ENCODE data around the gene TSHB.
"Not testable (repeated sequence)": the region's sequence is repeated elsewhere in the genome, so short reads cannot be mapped to it uniquely, and the experiment has no call there.

The TSHB gene

DNA sequence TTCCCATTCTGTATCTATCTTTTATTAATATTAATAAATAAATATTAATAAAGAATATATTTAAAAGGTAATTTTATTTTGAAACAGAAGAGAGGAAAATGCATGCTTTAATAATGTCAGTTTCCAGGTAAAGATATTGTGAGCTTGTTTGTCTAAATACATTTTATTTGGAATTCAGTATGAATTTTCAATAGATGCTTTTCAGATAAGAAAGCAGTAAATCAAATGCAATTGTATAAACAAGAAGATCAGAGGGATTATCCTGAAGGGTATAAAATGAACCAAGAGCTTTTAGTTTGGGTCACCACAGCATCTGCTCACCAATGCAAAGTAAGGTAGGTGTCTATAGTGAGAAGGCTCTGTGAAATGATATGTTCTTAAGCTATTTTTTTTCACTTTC is at the start of gene TSHB:
Gene TSHB, plus strand, starts transcription at position 301 of the 400 bp plus-strand sequence. CDS start 3,537 bp downstream, outside the sequence.
- no peak for DNase-seq

DNA sequence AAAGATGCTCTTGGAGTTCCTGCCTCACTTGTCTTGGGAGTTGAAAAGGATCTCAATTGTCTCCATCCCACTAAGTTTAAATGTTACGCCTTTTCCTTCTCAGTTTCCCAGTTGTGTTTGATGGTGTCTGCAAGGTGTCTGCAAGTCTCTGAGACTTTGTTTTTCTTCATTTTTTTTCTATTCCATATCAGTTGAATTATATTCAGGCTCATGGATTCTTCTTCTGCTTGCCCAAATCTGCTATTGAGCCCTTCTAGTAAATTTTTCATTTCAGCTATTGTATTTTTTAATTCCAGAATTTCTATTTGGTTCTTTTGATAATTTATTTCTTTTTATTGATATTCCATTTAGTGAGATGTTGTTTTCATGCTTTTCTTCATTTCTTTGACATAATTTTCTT is 47.4 kb upstream of the TSHB start:
- DNase-seq: no peak

DNA sequence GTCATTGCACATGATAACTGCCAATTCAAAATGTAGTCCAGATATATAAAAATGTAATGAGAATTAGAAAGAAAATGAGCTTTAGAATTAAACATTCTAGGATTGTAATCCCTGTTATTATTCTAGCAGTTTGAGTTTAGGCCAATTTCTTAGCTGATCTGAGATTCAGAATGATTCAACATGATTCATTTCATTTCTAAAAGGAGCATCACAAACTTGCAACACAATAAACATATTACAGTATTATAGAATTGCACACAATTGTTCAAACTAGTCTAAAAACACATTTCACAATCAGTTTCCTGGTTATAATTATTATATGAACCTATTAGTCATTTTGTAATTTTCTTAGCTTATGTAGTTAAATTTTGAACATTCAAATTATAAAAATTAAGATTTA is 43.3 kb upstream of the TSHB start:
- no peak for DNase-seq

DNA sequence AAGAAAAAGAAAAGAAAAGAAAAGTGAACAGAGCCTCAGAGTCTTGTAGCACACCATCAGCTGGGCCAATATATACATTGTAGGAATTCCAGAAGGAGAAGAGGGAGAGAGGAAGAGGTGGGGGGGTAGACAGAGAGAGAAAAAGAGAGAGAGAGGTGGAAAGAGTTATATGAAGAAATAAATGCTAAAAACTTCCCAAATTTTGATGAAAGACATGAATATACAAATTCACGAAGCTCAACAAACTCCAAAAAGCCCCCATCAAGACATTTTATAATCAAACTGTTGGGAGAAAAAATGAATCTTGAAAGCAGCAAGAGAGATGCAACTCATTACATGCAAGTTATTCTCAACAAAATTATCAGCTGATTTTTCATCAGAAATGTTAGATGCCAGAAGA is 41.5 kb upstream of the TSHB start:
- DNase-seq: no peak

DNA sequence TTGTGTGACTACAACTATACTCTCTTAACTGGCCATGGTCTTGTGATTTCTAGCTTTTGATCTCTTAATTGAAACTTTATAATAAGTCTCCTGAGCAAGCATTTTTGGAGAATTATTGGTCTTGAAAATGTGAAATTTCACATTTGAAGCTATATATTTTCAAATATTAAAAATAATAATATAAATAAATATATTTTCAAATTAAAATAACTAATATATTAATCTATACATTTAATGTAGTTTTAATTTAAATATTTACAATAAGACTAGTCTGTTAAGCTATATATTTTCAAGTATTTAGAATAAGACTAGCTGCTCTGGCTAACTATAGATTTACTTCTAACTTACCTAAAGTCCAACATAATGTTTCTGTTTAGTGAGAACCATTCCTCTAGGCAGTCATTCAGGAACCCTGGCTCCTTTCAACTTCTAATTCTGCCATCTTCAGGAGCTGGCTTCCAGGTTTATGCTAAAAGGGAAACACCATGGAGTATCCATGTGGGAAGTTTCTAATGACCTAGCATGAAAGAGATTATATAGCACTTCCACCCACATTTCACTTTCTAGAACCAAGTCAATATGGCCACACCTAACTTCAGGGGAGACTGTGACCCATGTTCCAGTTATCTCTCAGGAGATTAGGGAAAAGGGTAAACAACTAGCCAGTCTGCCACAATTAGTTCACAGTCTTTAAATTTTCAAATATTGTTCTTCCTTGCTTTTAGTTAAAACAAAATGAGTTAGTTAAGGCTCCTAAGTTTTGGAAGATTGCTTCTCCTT is 31.9 kb upstream of the TSHB start:
- no peak for DNase-seq

DNA sequence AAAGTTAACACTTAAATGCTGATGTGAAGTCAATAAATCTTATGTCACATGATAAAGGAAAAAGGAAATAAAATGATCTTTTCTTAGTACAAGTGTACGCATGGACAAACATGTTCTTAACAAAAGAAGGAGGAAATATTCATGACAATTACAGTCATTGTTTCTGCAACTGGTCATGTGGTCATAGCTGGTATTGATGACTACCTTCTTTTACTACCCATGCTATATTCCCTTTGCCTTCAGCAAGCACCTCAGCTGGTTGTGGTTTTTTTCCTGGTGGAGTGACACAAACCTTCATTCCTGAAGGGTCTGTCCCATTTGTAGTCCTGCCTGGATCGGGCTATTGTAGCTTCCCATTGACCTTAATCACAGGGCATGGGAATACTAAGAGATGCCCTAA is 23.4 kb upstream of the TSHB start:
- DNase-seq: no peak

DNA sequence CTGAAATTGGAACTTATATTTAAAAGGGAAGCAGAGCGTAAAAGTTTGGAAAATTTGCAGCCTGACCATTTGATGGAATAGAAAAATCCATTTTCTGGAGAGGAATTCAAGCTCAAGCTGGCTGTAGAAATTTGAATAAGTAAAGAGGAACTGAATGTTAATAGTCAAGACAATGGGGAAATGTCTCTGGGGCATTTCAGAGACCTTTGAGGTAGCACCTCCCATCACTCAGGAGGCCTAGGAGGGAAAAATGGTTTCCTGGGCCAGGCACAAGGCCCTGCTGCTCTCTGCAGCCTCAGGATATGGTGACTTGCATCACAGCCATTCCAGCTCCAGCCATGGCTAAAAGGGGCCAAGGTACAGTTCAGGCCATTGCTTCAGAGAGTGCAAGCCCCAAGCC is 17.6 kb upstream of the TSHB start:
- no peak for DNase-seq

DNA sequence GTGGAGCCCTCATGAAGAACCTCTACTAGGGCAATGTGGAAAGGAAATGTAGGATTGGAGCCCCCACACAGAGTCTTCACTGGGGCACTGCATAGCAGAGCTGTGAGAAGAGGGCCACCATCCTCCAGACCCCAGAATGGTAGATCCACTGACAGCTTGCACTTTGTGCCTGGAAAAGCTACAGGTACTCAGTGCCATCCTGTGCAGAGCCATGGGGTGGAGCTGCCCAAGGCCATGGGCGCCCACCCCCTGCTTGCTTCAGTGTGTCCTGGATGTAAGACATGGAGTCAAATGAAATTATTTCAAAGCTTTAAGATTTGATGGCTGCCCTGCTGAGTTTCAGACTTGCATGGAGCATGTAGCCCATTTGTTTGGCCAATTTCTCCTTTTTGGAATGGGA is 17.2 kb upstream of the TSHB start:
- DNase-seq: no peak

DNA sequence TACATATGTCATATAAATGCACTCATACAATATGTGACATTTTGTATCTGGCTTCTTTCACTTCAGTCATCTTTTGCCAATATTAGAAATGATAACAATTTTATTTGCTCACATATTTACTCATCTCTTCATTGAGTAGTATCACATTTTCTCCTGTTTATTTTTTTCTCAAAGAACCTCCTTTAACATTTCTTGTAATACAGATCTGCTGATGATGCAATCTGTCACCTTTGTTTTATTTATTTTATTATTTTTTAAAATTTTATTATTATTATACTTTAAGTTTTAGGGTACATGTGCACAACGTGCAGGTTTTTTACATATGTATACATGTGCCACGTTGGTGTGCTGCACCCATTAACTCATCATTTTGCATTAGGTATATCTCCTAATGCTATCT is 15.8 kb upstream of the TSHB start:
- DNase-seq: no peak

DNA sequence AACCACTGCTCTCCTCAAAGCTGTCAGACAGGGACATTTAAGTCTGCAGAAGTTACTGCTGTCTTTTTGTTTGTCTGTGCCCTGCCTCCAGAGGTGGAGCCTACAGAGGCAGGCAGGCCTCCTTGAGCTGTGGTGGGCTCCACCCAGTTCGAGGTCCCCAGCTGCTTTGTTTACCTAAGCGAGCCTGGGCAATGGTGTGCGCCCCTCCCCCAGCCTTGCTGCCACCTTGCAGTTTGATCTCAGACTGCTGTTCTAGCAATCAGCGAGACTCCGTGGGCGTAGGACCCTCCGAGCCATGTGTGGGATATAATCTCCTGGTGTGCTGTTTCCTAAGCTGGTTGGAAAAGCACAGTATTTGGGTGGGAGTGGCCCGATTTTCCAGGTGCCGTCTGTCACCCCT is 10.1 kb upstream of the TSHB start:
- not testable (repeated sequence) for DNase-seq

DNA sequence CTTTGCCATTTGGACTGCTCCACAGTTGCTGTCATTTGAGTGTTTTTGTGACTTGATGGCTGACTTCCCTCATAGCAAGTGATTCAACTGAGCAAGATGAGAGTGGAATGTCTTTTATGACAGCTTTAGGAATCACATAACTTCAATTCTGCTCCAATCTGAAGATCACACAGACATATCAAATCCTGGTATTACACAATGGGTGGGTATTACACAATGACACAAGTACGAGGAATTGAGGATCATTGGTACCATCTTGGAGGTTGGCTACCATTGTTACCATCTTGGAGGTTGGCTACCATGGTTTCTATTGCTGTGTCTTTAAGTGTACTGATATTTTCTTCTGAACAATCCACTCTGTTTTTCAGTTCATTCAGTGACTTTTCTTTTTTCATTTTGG is 8.5 kb upstream of the TSHB start:
- DNase-seq: no peak

DNA sequence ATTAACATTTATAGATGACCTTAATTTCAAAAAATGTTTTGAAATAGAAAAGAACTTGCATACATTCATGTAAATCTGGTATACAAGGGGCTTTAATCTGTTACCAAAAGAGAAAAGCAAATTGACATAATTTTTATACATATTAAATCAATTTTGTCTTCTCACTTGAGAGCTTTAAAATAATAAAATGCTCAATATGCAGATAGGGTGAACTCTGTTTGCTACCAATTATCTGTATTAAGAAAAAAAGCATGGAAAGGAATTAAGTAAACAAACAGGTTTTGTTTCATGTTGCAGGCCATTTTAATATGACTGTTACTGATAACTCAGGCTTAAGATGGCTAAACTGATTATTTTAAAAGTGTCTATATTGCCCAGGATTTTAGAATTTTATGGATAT is 6.0 kb upstream of the TSHB start:
- no peak for DNase-seq

DNA sequence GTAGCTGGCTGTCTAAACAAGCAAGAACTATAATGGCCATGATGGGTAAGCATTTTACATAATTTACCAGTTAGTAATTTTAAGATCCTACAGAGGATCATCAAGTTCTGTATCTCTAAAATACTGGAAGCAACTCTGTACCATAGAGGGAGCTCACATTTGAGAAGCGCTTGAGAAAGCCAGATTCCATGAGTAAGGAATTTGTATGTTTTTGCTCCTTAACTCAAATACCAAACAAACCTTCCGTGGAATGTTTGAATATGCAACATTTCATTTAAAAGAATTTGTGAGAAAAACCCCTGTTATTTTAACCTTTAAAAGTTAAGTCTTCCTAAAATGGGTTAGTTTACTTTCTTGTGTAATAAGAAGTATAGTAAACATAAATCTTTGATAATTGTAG is 2.0 kb downstream of the TSHB start:
- DNase-seq: no peak

DNA sequence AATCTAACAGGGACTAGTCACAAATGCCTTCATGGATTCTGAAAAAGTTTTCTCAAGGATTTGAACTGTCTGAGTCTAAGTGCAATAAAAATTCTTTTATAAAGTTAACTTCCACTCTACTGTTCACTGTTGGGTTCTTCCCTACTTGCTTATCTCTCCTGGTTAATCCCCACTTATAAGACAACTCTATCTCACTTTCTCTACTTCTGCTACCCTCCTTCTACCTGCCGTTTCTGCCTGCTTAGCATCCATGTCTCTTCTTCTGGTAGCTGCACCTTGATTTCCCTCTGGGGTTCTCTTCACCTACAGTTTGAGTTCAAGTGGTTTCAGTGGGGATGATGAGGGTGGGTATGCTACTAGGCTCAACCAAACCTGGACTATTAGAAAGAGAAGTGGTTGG is 6.0 kb downstream of the TSHB start:
- DNase-seq: no peak

DNA sequence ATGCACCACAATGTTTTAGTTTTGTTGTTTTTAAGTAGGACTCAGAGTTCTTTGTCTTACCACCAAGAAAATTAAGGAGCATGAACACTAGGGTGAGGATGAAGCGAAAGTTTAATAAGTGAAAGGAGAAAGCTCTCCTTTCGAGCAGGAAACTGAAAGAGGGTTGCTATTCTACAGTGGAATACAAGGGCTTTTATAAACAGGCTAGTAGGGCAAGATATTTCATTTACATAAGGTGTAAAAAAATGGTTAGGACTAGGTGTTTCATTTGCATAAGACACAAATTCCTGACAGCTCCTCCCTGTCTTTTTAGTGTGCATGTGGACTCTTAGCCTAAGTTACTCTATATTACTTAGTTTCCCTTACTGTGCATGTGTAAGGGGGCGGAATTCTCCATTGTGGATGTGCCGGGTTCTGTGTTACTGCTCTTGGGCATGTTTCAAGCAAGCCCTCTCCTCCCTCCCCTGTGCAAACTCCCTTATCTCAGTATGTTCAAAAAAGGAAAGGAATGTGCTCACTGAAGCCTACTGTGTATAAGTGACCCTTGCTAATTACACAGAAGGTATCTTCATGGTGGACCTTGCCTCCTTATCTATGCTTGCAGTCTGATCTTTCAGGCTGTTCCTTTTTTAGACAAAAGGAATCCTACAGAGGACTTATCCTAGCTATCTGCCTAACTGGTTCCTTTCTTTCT is 7.3 kb downstream of the TSHB start:
- DNase-seq: no peak

DNA sequence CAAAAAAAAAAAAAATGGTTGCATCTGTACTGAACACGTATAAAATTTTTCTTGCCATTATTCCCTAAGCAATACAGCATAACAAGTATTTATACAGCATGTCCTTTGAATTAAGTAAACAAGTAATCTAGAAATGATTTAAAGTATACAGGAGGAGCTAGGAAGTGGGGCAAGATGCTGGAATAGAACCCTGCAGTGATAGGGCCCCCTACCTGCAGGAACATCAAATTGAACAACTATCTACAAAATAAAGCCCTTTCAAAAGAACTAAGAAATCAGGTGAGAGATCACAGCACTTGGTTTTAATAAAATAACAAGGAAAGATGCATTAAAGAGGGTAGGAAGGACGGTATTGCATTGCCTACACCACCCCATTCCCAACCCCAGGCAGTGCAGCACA is 10.9 kb downstream of the TSHB start:
- no peak for DNase-seq

DNA sequence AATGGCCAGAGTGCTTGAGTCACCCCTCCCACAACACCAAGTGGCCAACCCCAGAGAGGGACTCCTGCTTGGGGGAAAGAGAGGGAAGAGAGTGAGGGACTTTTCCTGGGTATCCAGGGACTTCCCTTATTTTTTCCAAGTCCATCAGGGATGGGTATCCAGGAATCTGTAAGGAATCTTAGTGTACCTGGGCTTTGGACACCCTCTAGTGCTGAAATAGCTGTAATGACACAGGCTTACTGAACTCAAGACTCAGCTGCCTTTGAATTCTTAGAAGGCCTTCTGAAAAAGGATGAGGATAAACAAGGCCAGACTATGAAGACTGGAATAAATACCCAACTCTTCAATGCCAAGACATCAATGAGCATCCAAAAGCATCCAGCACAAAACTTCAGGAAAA is 12.0 kb downstream of the TSHB start:
- DNase-seq: no peak

DNA sequence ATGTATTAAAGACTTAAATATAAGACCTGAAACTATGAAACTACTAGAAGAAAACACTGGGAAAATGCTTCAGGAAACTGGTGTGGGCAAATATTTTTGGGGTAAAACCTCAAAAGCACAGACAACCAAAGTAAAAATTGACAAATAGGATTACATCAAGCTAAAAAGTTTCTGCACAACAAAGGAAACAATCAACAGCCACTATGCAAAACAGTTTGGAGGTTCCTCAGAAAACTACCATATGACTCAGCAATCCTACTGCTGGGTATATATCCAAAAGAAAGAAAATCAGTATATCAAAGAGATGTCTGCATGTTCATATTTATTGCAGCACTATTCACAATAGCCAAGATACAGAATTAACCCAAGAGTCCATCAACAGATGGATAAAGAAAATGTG is 17.1 kb downstream of the TSHB start:
- no peak for DNase-seq

DNA sequence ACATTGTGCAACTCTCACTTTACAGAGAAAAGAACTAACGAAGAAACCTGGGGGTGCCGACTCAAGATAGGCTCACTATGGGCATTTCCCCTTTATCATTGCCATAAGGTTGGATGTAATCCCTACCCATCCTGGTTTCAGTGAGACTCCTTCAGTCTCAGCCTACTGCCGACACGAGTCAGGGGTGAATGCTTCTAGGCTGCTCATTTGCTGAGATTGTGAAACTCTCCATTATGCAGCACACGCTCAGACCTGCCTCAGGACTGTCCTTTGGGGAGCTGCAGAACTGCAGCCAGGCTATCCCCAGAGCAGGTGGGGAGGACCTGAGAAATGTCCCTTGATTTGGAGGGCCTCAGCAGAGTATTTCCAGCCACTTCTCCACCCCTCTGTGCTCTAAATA is 22.2 kb downstream of the TSHB start:
- DNase-seq: no peak

DNA sequence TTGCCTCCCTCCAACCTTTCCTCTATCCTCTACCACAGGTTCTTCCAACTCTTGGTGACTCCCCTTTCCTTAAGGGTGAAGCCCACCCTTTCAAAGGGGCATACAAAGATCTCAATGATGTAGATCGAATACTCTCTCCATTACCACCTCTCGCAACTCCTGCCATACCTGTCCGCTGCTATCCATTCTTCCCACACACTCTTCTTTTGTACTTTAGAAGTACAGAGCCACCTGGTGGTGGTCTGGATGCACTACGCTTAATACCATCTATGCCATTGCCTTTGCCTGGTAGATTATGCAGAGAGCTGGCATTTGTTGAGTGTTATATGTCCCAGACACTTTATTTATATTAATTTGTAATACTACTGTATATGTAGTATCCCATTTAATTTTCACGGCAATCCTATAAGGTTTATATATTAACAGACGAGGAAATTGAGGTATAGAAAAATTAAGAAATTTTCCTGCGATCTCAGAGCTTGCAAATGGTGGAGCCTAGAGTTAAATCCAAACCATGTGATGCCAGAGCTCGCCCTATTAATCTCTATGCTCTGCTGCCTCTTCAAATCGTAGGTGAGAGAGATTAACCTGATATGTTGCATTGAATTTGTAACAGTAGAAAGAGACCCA is 22.9 kb downstream of the TSHB start:
- DNase-seq: peak; percentile 60

DNA sequence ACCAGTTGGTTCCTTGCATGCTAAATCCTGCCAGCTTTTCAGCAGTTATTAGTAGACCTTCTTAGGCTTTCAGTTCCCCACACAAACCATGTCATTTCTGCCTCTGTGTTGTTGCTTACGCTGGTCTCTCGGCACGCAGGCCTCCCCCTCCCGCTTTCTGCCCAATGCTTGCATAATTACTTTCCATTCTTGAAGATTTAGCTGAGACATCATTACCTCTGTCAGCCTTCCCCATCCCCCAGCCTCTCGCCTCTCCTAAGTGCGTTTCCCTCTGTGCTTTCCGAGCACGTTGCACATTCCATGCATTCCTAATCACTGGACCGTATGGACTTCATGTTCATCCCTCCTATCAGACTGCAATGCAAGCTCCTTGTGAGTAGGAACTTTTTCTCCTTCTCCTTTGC is 26.8 kb downstream of the TSHB start:
- DNase-seq: no peak

DNA sequence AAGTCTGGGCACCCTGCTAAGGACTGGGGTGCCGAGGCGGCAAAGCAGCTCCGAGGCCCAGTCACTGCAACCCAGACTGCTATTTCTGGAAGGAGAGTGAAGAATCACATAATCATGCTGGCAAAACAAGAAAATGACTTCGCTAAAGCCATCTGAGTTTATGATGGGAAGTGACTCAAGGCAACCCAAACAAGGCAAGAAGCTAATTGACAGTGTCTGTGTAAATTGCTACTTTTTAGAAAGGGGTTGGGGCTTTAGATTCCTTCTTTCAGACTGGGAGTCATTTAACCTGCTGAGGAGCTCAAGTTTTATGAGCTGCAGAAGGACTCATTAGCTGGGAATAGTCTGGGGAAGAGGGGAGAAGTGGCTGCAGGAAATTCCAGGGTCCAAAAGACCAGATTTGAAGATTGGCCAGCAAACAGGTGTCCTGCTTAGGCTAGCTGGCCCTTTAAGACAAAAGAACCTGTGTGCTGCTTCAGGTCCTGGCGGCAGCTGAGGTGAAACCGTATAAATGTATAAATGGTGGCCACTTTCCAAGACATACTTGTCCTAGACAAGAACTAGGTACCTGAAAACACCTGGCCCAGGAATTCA is 28.1 kb downstream of the TSHB start:
- DNase-seq: no peak

DNA sequence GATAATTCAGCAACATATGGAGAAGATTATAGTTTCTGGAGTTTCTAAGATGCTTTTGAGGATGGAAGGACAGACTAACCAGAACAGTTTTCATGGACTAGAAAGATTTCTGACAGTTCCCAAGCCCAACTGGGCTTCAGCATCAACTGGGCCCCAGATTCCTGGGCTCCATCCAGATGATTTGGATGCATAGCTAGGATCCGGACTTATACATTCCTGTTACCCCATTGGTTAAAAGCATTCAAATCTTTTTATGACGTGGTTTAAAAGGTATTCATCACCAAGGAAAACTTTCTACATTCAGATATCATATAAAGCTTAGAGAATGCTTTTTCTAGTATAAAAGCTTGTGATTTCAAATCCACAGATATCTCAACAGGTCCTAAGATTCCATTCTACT is 29.7 kb downstream of the TSHB start:
- DNase-seq: no peak

DNA sequence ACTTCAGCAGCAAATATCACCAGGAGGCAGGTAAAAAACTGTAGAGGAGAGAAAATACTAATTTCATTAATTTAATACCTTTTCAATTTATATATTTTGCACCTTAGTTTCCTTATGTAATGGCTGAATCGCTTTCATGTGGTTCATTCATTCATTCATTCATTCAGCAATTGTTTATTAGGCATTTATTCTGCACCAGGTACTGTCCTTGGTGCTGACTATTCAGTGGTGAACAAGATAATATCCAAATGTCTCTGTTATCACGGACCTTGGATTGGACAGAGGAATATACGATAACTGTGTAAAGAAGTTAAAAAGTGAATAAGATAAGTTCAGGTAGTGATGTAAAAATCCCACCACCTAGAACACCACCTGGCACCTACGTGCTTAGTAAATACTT is 30.9 kb downstream of the TSHB start:
- DNase-seq: no peak

Data from activated CD4-positive, alpha-beta T cell treated with anti-CD3 and anti-CD28 coated beads, Interleukin-2, amount 50 U/mL, for 1 hour (primary cell).